ENCODE results near the gene PCDHGA6.
"Not testable (repeated sequence)": the region's sequence is repeated elsewhere in the genome, so short reads cannot be mapped to it uniquely, and the experiment has no call there.

PCDHGA6 gene

GRCh38 chr5:141373673-141374317 lies at the start of gene PCDHGA6:
PCDHGA6 (plus strand) TSS chr5:141373891; CDS start chr5:141374084, 193 bp downstream.
- no peak for DNase-seq

- peak; percentile 71 for DNase-seq
Observed at GRCh38 chr5:141326088-141326854, 47.4 kb upstream of the PCDHGA6 start.

- DNase-seq = no peak
Observed at GRCh38 chr5:141328231-141328630, 45.5 kb upstream of the PCDHGA6 start.

- DNase-seq = no peak
Observed at GRCh38 chr5:141330299-141331080, 43.2 kb upstream of the PCDHGA6 start, which contains the start of gene PCDHGA1. PCDHGA1 (plus strand) TSS chr5:141330514.

GRCh38 chr5:141332571-141332970 lies 41.1 kb upstream of the PCDHGA6 start:
- DNase-seq = not testable (repeated sequence)

GRCh38 chr5:141338538-141339306 lies 35.0 kb upstream of the PCDHGA6 start, which contains the start of gene PCDHGA2:
PCDHGA2 (plus strand) TSS chr5:141338760.
- DNase-seq = no peak

- DNase-seq = not testable (repeated sequence)
Observed at GRCh38 chr5:141340781-141341354, 32.8 kb upstream of the PCDHGA6 start.

- DNase-seq = no peak
Observed at GRCh38 chr5:141342773-141343172, 30.9 kb upstream of the PCDHGA6 start.

- no peak for DNase-seq
Observed at GRCh38 chr5:141343242-141343952, 30.3 kb upstream of the PCDHGA6 start, which contains the start of gene PCDHGA3. PCDHGA3 (plus strand) TSS chr5:141343829; CDS start chr5:141344034, 205 bp downstream.

- DNase-seq = no peak
Observed at GRCh38 chr5:141343953-141344463, 29.7 kb upstream of the PCDHGA6 start.

- no peak for DNase-seq
Observed at GRCh38 chr5:141345327-141345726, 28.4 kb upstream of the PCDHGA6 start.

GRCh38 chr5:141346017-141346416 lies 27.7 kb upstream of the PCDHGA6 start:
- DNase-seq = not testable (repeated sequence)

- peak; percentile 35 for DNase-seq
Observed at GRCh38 chr5:141349917-141350619, 23.6 kb upstream of the PCDHGA6 start, which contains the start of gene PCDHGB1. PCDHGB1 (plus strand) TSS chr5:141350099; CDS start chr5:141350261, 162 bp downstream.

GRCh38 chr5:141351591-141351990 lies 22.1 kb upstream of the PCDHGA6 start:
- DNase-seq = no peak

- DNase-seq = no peak
Observed at GRCh38 chr5:141354900-141355469, 18.7 kb upstream of the PCDHGA6 start, which contains the start of gene PCDHGA4. PCDHGA4 (plus strand) TSS chr5:141355021; CDS start chr5:141355108, 87 bp downstream.

- DNase-seq = no peak
Observed at GRCh38 chr5:141355641-141356040, 18.1 kb upstream of the PCDHGA6 start.

- no peak for DNase-seq
Observed at GRCh38 chr5:141356133-141356532, 17.6 kb upstream of the PCDHGA6 start.

GRCh38 chr5:141356950-141357349 lies 16.7 kb upstream of the PCDHGA6 start:
- DNase-seq = no peak

GRCh38 chr5:141359790-141360426 lies 13.8 kb upstream of the PCDHGA6 start, which contains the start of gene PCDHGB2:
PCDHGB2 (plus strand) TSS chr5:141359994; CDS start chr5:141360136, 142 bp downstream.
- DNase-seq = no peak
